SJCRH30 (cell line): ENCODE measurements around the gene C19orf25. TPM values are rescaled to one million over a fixed set of nuclear protein-coding genes. Genes with fewer than 3 reads are reported as not detected.

Source experiments
- DNase-seq, 2 experiments: peaks; one replicate each; pipeline ENCODE4 v3.0.0-alpha.2; 2015 to 2020
- H3K27ac ChIP-seq: fragments of 250-450 bp; sonication (Bioruptor Pico); 2 replicates; pipeline ENCODE4 v1.5.1; 2020; ENCODE audit warnings: mild to moderate bottlenecking, moderate library complexity
- H3K27me3 ChIP-seq: fragments of 250-450 bp; sonication (Bioruptor Pico); 2 replicates; pipeline ENCODE4 v1.5.1; 2020; ENCODE audit warnings: mild to moderate bottlenecking, moderate library complexity
- H3K36me3 ChIP-seq: fragments of 250-450 bp; sonication (Bioruptor Pico); 2 replicates; pipeline ENCODE4 v1.5.1; 2020; ENCODE audit warnings: mild to moderate bottlenecking, moderate library complexity
- H3K4me1 ChIP-seq: fragments of 250-450 bp; sonication (Bioruptor Pico); 2 replicates; pipeline ENCODE4 v1.5.1; 2020; ENCODE audit warnings: mild to moderate bottlenecking, moderate library complexity
- H3K4me3 ChIP-seq: fragments of 250-450 bp; sonication (Bioruptor Pico); 2 replicates; pipeline ENCODE4 v1.5.1; 2020; ENCODE audit warnings: mild to moderate bottlenecking, moderate library complexity
- H3K9me3 ChIP-seq: fragments of 250-450 bp; sonication (Bioruptor Pico); replicated peaks from 2 replicates; pipeline ENCODE4 v1.5.1; 2020; ENCODE audit warnings: mild to moderate bottlenecking, moderate library complexity
- total RNA-seq: library from RNA; depleted of rRNA; stranded (reverse); fragments of >200 nt; shearing (Covaris generic); gene quantifications from 2 replicates; pipeline ENCODE4 v1.2.3, GENCODE V29; 2014

Gene C19orf25
- total RNA-seq, 1 experiment from 2014 or later = 26.6 TPM

DNA sequence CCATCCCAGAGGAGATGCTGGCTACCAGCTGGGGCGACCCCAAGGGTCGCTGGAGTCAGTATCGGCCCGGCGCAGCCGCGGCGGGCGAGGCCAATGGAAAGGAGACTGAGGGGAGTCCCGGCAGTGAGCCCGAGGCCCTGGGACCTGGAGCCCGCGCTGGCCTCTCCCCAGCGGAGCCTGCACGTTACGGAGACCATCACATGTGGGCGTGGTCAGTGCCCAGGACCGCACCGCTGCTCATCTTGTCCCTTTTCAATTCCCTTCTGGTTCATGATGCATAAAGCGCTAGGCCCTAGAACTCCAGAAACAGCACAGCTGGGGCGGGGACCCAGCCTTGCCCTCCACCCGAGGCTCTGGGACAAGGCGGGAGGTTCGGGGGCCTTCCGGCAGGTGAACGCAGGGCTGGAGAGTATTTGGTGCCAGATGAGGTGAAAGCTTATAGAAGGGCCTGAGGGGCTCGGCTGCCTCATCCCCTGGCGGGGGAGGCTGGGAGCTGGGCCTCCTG lies 8.0 kb downstream of the C19orf25 start:
- Histone ChIP-seq H3K4me1 (peaks cover 2% of the 10 kb centered on the region; the same call in 1 of the 2 replicates), H3K4me3 (peak overlapping the region; percentile 57), H3K27ac (no peak overlapping the region), H3K27me3 (no peaks in the 10 kb centered on the region; the same call in 1 of the 2 replicates), H3K36me3 (no peaks in the 10 kb centered on the region), H3K9me3 (no peaks in the 10 kb centered on the region)
- peak; percentile 71 to 77 for DNase-seq

DNA sequence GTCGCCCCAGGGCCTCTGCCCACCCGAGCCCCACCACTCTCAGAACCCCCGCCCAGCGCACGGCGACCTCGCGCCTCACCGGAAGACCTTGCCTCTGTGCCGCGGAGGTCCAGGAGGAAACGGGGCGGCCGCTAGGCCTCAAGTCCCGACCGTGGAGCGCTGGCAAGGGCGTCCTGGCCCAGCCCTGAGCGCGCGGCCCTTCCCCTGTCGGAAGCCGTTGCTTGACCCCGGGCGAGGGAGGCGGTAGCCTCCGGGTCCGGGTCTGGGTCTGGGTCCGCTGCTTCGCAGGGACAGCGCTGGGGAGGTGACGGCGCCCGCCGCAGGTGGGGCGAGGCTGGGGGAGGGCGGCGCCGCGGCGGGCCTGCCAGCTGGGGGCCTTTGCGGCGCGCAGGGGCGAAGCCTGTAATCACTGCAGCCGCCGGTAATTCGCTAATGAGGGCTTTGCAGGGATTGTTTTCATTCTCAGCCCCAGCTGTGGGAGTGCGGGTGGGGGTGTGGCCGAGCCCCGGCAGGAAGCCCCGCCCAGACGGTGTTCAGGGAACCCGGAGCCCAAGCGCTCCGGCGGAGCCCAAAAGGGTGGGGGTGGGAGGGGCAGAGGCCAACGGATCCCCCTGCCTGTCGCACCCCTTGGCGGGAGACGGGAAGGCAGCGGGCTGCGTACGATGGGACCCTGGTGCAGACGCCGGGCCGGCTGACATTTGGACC lies 8.6 kb downstream of the C19orf25 start:
- H3K27ac ChIP-seq = no peak overlapping the region
- DNase-seq = peak; percentile 75 to 76
- no peaks in the 10 kb centered on the region for H3K9me3 ChIP-seq
- H3K4me1 ChIP-seq = peaks cover 2% of the 10 kb centered on the region; the same call in 1 of the 2 replicates
- peak overlapping the region; percentile 57 for H3K4me3 ChIP-seq
- no peaks in the 10 kb centered on the region; the same call in 1 of the 2 replicates for H3K27me3 ChIP-seq
- no peaks in the 10 kb centered on the region for H3K36me3 ChIP-seq

DNA sequence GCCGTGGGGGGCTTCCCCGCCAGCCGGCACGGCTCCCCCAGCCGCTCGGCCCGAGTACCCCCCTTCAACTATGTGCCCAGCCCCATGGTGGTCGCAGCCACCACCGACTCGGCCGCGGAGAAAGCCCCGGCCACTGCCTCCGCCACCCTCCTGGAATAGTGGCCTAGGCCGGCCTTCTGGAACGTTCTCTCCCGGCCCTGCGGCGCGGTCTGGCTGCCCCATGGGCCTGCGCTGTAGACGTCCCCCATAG lies 9.0 kb downstream of the C19orf25 start:
- Histone ChIP-seq H3K4me1 (peaks cover 2% of the 10 kb centered on the region; the same call in 1 of the 2 replicates), H3K27me3 (no peaks in the 10 kb centered on the region; the same call in 1 of the 2 replicates), H3K27ac (no peak overlapping the region), H3K4me3 (peak overlapping the region; percentile 57), H3K36me3 (no peaks in the 10 kb centered on the region), H3K9me3 (no peaks in the 10 kb centered on the region)
- no peak for DNase-seq

DNA sequence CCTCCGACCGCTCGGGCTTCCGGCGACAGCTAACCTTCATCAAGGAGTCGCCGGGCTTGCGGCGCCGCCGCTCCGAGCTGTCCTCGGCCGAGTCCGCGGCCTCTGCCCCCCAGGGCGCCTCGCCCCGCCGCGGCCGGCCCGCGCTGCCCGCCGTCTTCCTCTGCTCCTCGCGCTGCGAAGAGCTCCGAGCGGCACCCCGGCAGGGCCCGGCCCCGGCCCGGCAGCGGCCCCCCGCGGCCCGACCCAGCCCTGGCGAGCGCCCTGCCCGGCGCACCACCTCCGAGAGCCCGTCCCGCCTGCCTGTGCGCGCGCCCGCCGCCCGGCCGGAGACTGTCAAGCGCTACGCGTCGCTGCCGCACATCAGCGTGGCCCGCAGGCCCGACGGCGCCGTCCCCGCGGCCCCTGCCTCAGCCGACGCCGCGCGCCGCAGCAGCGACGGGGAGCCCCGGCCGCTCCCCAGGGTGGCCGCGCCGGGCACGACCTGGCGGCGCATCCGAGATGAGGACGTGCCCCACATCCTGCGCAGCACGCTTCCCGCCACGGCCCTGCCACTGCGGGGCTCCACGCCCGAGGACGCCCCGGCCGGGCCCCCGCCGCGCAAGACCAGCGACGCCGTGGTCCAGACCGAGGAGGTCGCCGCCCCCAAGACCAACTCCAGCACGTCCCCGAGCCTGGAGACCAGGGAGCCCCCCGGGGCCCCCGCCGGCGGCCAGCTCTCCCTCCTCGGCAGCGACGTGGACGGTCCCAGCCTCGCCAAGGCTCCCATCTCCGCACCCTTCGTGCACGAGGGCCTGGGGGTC lies 9.6 kb downstream of the C19orf25 start:
- H3K4me3 ChIP-seq = peak overlapping the region; percentile 57
- no peak for DNase-seq
- H3K4me1 ChIP-seq = peaks cover 2% of the 10 kb centered on the region; the same call in 1 of the 2 replicates
- H3K9me3 ChIP-seq = no peaks in the 10 kb centered on the region
- H3K36me3 ChIP-seq = no peaks in the 10 kb centered on the region
- H3K27me3 ChIP-seq = no peaks in the 10 kb centered on the region; the same call in 1 of the 2 replicates
- no peak overlapping the region for H3K27ac ChIP-seq

DNA sequence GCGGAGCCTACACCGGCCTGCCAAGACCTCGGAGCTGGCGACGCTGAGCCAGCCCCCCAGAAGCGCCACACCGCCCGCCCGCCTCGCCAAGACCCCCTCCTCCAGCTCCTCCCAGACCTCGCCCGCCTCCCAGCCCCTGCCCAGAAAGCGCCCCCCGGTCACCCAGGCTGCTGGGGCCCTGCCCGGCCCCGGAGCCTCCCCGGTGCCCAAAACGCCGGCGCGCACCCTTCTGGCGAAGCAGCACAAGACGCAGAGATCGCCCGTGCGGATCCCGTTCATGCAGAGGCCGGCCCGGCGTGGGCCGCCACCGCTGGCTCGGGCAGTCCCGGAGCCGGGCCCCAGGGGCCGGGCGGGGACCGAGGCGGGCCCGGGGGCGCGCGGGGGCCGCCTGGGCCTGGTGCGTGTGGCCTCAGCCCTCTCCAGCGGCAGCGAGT lies 10.2 kb downstream of the C19orf25 start:
- no peak overlapping the region for H3K4me3 ChIP-seq
- H3K36me3 ChIP-seq = no peaks in the 10 kb centered on the region

DNA sequence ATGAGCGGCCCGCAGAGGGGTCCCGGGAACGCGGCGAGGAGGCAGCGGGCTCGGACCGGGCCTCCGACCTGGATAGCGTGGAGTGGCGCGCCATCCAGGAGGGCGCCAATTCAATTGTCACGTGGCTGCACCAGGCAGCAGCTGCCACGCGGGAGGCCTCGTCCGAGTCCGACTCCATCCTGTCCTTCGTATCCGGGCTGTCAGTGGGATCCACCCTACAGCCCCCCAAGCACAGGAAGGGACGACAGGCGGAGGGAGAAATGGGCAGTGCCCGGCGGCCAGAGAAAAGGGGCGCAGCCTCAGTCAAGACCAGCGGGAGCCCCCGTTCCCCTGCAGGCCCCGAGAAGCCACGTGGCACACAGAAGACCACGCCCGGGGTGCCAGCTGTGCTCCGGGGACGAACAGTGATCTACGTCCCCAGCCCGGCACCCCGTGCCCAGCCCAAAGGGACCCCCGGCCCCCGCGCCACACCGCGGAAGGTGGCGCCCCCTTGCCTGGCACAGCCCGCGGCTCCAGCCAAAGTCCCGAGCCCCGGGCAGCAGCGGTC lies 10.7 kb downstream of the C19orf25 start:
- H3K4me3 ChIP-seq = no peak overlapping the region
- H3K9me3 ChIP-seq = no peaks in the 10 kb centered on the region
- no peak for DNase-seq
- no peaks in the 10 kb centered on the region; the same call in 1 of the 2 replicates for H3K27me3 ChIP-seq
- no peaks in the 10 kb centered on the region for H3K36me3 ChIP-seq
- peaks cover 2% of the 10 kb centered on the region; the same call in 1 of the 2 replicates for H3K4me1 ChIP-seq
- no peak overlapping the region for H3K27ac ChIP-seq

More for the DNA sequence above, 10.2 kb downstream of the C19orf25 start:
- Histone ChIP-seq H3K9me3 (no peaks in the 10 kb centered on the region), H3K4me1 (peaks cover 2% of the 10 kb centered on the region; the same call in 1 of the 2 replicates), H3K27me3 (no peaks in the 10 kb centered on the region; the same call in 1 of the 2 replicates), H3K27ac (no peak overlapping the region)
- no peak for DNase-seq

DNA sequence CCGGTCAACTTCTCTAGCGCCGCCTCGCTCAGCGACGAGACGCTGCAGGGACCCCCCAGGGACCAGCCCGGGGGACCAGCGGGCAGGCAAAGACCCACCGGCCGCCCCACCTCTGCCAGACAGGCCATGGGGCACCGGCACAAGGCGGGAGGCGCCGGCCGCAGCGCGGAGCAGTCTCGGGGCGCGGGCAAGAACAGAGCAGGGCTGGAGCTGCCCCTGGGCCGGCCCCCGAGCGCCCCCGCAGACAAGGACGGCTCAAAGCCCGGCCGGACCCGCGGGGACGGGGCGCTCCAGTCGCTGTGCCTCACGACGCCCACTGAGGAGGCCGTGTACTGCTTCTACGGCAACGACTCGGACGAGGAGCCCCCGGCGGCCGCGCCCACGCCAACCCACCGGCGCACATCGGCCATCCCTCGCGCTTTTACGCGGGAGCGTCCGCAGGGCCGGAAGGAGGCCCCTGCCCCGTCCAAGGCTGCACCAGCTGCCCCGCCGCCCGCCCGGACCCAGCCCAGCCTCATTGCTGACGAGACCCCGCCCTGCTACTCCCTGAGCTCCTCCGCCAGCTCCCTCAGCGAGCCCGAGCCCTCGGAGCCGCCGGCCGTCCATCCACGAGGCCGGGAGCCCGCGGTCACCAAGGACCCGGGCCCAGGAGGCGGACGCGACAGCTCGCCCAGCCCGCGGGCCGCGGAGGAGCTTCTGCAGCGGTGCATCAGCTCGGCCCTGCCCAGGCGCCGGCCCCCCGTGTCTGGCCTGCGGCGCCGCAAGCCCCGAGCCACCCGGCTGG lies 11.3 kb downstream of the C19orf25 start:
- peaks cover 2% of the 10 kb centered on the region; the same call in 1 of the 2 replicates for H3K4me1 ChIP-seq
- DNase-seq = no peak
- no peak overlapping the region for H3K4me3 ChIP-seq
- no peaks in the 10 kb centered on the region for H3K36me3 ChIP-seq
- no peak overlapping the region for H3K27ac ChIP-seq
- H3K9me3 ChIP-seq = no peaks in the 10 kb centered on the region
- H3K27me3 ChIP-seq = no peaks in the 10 kb centered on the region; the same call in 1 of the 2 replicates

DNA sequence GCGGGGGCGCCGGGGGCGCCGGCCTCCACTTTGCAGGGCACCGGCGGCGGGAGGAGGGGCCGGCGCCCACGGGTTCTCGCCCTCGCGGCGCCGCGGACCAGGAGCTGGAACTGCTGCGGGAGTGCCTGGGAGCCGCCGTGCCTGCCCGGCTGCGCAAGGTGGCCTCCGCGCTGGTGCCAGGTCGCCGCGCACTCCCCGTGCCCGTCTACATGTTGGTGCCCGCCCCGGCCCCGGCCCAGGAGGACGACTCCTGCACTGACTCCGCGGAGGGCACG lies 11.9 kb downstream of the C19orf25 start:
- Histone ChIP-seq H3K9me3 (no peaks in the 10 kb centered on the region), H3K27ac (no peak overlapping the region), H3K4me3 (no peak overlapping the region), H3K36me3 (no peaks in the 10 kb centered on the region), H3K27me3 (no peaks in the 10 kb centered on the region; the same call in 1 of the 2 replicates), H3K4me1 (peaks cover 2% of the 10 kb centered on the region; the same call in 1 of the 2 replicates)
- no peak for DNase-seq

DNA sequence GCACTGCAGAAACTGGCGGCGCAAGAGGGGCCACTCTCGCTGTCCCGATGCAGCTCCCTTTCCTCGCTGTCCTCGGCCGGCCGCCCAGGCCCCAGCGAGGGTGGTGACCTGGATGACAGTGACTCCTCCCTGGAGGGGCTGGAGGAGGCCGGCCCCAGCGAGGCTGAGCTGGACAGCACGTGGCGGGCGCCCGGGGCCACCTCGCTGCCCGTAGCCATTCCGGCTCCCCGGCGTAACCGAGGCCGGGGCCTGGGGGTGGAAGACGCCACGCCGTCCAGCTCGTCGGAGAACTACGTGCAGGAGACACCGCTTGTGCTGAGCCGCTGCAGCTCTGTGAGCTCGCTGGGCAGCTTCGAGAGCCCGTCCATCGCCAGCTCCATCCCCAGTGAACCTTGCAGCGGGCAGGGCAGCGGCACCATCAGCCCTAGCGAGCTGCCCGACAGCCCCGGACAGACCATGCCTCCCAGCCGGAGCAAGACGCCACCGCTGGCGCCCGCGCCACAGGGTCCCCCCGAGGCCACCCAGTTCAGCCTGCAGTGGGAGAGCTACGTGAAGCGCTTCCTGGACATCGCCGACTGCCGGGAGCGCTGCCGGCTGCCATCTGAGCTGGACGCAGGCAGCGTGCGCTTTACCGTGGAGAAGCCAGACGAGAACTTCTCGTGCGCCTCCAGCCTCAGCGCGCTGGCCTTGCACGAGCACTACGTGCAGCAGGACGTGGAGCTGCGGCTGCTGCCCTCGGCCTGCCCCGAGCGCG lies 12.4 kb downstream of the C19orf25 start:
- Histone ChIP-seq H3K4me3 (no peak overlapping the region), H3K4me1 (peaks cover under 1% of the 10 kb centered on the region; the same call in 1 of the 2 replicates), H3K27me3 (no peaks in the 10 kb centered on the region; the same call in 1 of the 2 replicates), H3K9me3 (no peaks in the 10 kb centered on the region), H3K27ac (no peak overlapping the region), H3K36me3 (no peaks in the 10 kb centered on the region)
- no peak for DNase-seq

DNA sequence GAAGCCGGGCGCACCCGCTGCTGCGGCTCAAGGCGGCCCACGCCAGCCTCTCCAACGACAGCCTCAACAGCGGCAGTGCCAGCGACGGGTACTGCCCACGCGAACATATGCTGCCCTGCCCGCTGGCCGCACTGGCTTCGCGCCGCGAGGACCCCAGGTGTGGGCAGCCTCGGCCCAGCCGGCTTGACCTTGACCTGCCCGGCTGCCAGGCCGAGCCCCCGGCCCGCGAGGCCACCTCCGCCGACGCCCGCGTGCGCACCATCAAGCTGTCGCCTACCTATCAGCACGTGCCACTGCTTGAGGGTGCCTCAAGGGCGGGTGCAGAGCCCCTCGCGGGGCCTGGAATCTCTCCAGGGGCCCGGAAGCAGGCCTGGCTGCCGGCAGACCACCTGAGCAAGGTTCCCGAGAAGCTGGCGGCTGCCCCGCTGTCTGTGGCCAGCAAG lies 13.0 kb downstream of the C19orf25 start:
- DNase-seq = no peak
- Histone ChIP-seq H3K27ac (no peak overlapping the region), H3K27me3 (no peaks in the 10 kb centered on the region), H3K4me1 (no peaks in the 10 kb centered on the region; the same call in 1 of the 2 replicates), H3K4me3 (no peak overlapping the region), H3K36me3 (no peaks in the 10 kb centered on the region), H3K9me3 (no peaks in the 10 kb centered on the region)

DNA sequence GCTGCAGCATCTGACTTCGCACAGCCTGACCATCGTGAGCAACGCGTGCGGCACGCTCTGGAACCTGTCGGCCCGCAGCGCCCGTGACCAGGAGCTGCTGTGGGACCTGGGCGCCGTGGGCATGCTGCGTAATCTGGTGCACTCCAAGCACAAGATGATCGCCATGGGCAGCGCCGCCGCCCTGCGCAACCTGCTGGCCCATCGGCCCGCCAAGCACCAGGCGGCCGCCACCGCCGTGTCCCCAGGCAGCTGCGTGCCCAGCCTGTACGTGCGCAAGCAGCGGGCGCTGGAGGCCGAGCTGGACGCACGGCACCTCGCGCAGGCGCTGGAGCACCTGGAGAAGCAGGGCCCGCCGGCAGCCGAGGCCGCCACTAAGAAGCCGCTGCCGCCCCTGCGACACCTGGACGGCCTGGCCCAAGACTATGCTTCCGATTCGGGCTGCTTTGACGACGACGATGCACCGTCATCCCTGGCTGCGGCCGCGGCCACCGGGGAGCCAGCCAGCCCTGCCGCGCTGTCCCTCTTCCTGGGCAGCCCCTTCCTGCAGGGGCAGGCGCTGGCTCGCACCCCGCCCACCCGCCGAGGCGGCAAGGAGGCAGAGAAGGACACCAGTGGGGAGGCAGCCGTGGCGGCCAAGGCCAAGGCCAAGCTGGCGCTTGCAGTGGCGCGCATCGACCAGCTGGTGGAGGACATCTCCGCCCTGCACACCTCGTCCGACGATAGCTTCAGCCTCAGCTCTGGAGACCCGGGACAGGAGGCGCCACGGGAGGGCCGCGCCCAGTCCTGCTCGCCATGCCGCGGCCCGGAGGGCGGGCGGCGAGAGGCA lies 13.6 kb downstream of the C19orf25 start:
- Histone ChIP-seq H3K27ac (no peak overlapping the region), H3K27me3 (no peaks in the 10 kb centered on the region), H3K4me3 (no peak overlapping the region), H3K36me3 (no peaks in the 10 kb centered on the region), H3K9me3 (no peaks in the 10 kb centered on the region), H3K4me1 (no peaks in the 10 kb centered on the region; the same call in 1 of the 2 replicates)
- no peak for DNase-seq

DNA sequence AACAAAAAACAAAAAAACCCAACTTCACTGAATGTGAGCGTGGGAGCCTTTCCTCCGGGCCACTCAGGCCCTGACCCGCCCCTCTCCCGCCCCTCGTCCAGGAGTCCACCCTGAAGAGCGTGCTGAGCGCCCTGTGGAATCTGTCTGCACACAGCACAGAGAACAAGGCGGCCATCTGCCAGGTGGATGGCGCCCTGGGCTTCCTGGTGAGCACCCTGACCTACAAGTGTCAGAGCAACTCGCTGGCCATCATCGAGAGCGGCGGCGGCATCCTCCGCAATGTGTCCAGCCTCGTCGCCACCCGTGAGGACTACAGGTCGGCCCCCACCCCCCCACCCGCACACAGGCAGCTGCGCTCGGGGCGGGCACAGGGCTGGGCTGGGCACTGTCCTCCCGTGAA lies 17.2 kb downstream of the C19orf25 start:
- no peaks in the 10 kb centered on the region for H3K27me3 ChIP-seq
- no peak for DNase-seq
- H3K27ac ChIP-seq = no peak overlapping the region
- no peaks in the 10 kb centered on the region for H3K36me3 ChIP-seq
- H3K4me1 ChIP-seq = no peaks in the 10 kb centered on the region
- no peaks in the 10 kb centered on the region for H3K9me3 ChIP-seq
- H3K4me3 ChIP-seq = no peak overlapping the region
